Activated CD8-positive, alpha-beta memory T cell treated with anti-CD3 and anti-CD28 coated beads for 36 hours (primary cell): Measurements from ENCODE around the gene NBEA. TPM values are rescaled to one million over a fixed set of nuclear protein-coding genes. Genes with fewer than 3 reads are reported as not detected.
"Not testable (repeated sequence)": the region's sequence is repeated elsewhere in the genome, so short reads cannot be mapped to it uniquely, and the experiment has no call there.

Source experiments
- CTCF ChIA-PET: fragments of 350-600 bp; sonication (Branson Sonifier 250); formaldehyde crosslinking; loops from one replicate; lab custom pipeline; 2021; ENCODE audit warnings: antibody characterized with exemption; lab: Charles Lee
- POLR2A ChIA-PET: fragments of 350-600 bp; sonication (Branson Sonifier 250); formaldehyde crosslinking; loops from one replicate; lab custom pipeline; 2021; ENCODE audit warnings: antibody characterized with exemption; lab: Charles Lee
- total RNA-seq, 2 experiments: library from RNA; stranded (reverse); gene quantifications; one replicate each; pipeline ENCODE4 v1.2.3, GENCODE V29; 2021

The NBEA gene, protein sequence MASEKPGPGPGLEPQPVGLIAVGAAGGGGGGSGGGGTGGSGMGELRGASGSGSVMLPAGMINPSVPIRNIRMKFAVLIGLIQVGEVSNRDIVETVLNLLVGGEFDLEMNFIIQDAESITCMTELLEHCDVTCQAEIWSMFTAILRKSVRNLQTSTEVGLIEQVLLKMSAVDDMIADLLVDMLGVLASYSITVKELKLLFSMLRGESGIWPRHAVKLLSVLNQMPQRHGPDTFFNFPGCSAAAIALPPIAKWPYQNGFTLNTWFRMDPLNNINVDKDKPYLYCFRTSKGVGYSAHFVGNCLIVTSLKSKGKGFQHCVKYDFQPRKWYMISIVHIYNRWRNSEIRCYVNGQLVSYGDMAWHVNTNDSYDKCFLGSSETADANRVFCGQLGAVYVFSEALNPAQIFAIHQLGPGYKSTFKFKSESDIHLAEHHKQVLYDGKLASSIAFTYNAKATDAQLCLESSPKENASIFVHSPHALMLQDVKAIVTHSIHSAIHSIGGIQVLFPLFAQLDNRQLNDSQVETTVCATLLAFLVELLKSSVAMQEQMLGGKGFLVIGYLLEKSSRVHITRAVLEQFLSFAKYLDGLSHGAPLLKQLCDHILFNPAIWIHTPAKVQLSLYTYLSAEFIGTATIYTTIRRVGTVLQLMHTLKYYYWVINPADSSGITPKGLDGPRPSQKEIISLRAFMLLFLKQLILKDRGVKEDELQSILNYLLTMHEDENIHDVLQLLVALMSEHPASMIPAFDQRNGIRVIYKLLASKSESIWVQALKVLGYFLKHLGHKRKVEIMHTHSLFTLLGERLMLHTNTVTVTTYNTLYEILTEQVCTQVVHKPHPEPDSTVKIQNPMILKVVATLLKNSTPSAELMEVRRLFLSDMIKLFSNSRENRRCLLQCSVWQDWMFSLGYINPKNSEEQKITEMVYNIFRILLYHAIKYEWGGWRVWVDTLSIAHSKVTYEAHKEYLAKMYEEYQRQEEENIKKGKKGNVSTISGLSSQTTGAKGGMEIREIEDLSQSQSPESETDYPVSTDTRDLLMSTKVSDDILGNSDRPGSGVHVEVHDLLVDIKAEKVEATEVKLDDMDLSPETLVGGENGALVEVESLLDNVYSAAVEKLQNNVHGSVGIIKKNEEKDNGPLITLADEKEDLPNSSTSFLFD (N-terminal part only)
- total RNA-seq = under 1 TPM; 0.15 to 0.23 TPM

- CTCF ChIA-PET = no interaction called here
Observed at GRCh38 chr13:34941835-34942731, at the start of gene NBEA. Gene NBEA (plus strand): TSS chr13:34942270. CDS start chr13:34942821, 551 bp downstream.

DNA sequence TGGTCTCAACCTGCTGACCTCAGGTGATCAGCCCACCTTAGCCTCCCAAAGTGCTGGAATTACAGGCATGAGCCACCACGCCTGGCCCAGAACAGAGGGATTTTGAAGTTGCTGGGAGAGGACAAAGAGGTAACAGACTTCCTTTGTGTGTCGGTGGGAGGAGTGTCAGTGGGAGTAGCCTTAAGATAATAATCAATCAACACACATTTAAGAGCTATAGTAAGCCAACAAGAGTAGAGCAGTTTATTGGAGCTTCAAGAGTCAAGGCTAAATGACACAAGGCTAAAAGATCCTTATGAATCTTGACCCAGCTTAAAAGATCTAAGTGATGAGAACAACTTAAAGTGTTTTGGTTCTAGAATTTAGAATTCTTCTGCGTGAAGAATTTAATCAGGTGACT, 47.3 kb upstream of the NBEA start:
- CTCF ChIA-PET = no interaction called here
- POLR2A ChIA-PET = no interaction called here

More at GRCh38 chr13:34941835-34942731, at the start of gene NBEA:
- POLR2A ChIA-PET = no interaction called here

- CTCF ChIA-PET = no interaction called here
- POLR2A ChIA-PET = no interaction called here
Observed at GRCh38 chr13:34897220-34897619, 44.9 kb upstream of the NBEA start.

GRCh38 chr13:34899888-34900287, 42.2 kb upstream of the NBEA start:
- POLR2A ChIA-PET = no interaction called here
- CTCF ChIA-PET = no interaction called here

DNA sequence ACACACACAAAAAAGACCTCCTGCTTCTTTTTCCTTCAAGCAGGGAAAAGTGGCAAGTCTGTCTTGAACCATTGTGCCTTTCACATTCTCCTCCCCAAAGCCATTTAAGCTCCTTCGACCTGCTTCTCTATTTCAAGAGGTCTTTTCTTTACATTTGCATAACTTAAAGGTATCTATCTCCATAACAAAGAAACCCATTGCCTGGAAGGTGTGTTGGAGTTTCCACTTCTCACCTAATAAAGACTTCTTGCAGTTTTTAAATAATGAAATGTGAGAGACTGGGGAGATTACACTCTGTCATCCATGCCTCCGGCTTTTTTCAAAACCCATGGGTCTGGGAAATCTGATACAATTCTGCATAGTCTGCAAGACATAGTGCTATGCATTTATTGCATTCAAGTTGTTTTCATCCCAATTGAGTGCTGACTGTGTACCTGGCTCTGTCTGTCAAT, 41.8 kb upstream of the NBEA start:
- POLR2A ChIA-PET = no interaction called here

DNA sequence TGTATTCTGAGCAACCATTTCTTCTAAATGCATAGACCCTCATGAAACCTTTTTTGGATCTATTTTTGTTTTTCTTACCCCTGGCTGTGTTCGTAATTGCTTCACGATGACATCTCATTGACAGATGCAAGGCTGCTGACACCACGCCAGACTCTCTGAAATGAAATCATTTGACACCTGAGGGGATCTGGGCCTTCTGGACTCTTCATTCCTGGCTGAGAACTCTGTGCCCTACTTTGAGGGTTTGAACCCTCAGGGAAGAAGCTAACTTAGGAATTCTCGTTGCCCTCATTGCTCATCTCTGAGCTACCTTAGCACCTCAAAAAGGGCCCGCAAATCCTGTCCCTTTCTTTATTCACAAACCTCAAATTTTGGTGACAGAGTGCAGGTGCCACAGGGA, 40.5 kb upstream of the NBEA start:
- POLR2A ChIA-PET = no interaction called here
- CTCF ChIA-PET = no interaction called here

More for the DNA sequence above, 41.8 kb upstream of the NBEA start:
- CTCF ChIA-PET = no interaction called here

- POLR2A ChIA-PET = no interaction called here
Observed at GRCh38 chr13:34911159-34911558, 30.9 kb upstream of the NBEA start.

DNA sequence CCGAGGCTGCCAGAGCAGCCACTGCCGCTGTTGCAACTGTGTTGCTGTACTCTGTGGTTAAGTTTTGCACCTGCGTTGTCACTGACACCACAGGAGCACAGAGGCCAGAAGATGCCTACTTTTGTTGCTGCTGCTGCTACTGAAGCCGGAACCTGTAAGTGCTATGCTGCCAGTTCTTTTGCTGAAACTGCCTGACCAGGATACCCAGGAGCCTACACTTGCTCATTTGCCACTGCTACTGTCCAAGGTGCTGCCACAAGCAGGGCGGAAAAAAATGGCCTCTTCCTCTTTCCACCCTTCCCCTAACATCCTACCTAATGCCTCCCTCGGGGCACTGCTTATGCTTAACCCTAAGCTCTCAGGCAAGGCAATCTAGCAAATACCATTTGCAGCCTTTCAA, 29.0 kb upstream of the NBEA start:
- CTCF ChIA-PET = no interaction called here
- POLR2A ChIA-PET = no interaction called here

More at GRCh38 chr13:34911159-34911558, 30.9 kb upstream of the NBEA start:
- CTCF ChIA-PET = no interaction called here

DNA sequence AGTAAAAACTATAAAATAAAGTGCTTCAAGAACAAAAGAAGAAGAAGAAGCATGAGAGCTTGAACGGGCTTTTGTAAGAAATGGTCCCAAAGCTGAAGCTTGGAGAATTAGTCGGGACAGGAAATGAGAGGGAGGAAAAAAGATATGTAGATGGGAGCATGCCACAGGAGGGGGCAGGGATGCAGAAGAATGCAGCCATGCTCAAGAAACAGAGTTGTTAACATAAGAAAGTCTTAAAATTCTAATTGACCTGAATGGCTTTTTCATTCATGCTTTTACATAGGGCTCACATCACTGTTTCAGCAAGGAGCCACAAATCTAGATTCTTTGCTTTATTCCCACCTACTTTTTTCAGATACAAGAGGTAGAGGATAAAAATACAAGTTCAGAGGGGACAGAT, 27.7 kb upstream of the NBEA start:
- POLR2A ChIA-PET = no interaction called here
- CTCF ChIA-PET = no interaction called here

DNA sequence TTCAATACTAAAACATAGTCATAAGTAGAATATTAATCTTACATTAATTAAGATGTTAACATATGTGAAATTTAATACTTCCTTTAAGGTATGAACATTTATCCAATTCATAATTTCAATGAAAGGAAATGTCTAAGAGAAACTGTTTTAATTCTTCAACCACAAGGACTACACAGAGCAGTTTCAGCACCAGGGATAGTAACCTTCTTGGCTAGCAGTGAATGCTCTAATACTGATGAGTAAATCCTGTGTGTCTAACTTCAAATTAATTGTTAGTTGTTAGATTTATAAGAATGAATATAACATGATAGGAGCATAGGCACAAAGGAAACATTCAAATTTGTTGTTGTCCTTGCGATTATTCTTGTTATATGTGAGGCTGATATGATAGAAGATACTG, 15.6 kb upstream of the NBEA start:
- POLR2A ChIA-PET = no interaction called here
- CTCF ChIA-PET = no interaction called here

DNA sequence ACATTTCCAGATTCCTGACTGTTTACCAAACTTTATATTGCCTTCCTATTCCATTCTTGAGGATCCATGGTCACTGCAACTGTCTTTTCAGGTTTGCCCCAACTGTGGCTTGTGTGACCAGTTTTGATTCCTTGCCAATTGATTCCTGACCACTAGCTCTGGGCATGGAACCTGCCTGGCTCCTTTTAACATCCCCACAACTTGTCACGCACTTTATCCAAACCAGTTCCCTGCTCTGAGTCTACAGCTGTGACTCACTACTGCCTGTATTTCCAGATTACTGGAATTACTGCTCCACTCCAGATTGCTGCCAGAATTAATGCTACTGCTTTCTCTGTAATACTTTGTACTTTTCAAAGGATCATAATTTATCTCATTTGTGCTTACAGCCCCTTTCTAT, 13.4 kb upstream of the NBEA start:
- POLR2A ChIA-PET, CTCF ChIA-PET: not testable (repeated sequence)

GRCh38 chr13:34931572-34931971, 10.5 kb upstream of the NBEA start:
- POLR2A ChIA-PET = no interaction called here
- CTCF ChIA-PET = no interaction called here

- CTCF ChIA-PET = no interaction called here
- POLR2A ChIA-PET = no interaction called here
Observed at GRCh38 chr13:34933349-34933748, 8.7 kb upstream of the NBEA start.

GRCh38 chr13:34933786-34934185, 8.3 kb upstream of the NBEA start:
- CTCF ChIA-PET = no interaction called here
- POLR2A ChIA-PET = no interaction called here

- ChIA-PET CTCF (no interaction called here), POLR2A (no interaction called here)
Observed at GRCh38 chr13:34935841-34936240, 6.2 kb upstream of the NBEA start.

DNA sequence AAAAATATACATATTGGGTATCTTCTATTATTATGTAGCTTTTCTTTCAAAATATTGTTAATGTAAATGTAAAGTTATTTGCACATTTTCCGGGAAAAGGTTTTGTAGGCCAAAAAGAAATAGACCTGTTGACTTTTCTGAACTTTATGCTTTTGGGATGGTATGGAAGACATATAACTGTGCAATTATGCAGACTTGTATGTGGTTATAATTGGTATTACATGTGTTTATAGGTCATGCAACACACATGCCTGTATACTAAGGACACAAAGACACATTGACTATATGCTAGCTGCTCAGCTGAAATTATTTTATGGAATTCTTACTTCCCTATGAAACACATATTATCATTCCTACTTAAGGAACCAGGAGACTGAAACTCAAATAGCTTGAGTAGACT, 2.3 kb upstream of the NBEA start:
- ChIA-PET CTCF (no interaction called here), POLR2A (no interaction called here)

DNA sequence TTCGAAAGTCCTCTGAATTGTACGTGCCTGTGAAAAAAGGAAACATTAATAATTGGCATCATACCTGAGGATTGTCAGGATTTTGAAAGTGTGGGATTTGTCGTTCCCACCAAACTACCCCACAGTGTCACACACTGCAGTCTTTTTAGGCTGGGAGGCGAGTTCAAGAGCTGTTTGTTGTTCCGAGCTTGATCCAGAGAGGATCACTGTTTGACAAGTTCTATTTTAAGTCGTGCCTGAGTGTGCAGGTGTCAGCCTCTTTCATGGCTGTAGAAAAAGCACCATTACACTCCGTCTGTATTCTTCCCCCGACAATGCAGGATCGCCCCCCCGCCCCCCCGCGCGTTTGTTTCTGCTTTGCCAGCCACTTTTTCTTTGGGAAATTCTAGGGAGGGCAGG, 635 bp upstream of the NBEA start:
- ChIA-PET CTCF (no interaction called here), POLR2A (no interaction called here)

DNA sequence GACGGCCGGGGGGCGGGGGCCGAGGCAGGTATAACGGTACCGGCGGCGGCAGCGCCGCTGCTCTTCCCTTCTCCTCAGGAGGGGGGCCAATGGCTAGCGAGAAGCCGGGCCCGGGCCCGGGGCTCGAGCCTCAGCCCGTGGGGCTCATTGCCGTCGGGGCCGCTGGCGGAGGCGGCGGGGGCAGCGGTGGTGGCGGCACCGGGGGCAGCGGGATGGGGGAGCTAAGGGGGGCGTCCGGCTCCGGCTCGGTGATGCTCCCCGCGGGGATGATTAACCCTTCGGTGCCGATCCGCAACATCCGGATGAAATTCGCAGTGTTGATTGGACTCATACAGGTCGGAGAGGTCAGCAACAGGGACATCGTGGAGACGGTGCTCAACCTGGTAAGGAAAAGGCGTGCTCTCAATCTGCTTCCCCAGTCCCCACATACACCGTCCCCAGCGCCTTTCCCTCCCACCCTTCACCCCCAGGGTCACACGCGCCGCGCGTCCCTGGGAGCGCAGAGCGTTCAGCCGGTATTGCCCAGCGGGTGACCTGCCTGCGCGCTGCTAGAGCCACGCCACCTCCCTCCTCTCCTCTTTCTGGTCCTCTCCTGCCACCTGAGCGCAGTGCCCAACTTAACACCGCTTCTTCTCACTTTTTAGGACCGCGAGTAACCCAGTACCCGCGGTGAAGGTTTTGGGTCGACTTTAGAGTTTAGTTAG, 814 bp downstream of the NBEA start:
- ChIA-PET POLR2A (no interaction called here), CTCF (no interaction called here)
